Thymus (tissue), 11 donors: ENCODE results near the gene ELL2. TPM values are rescaled to one million over a fixed set of nuclear protein-coding genes. Genes with fewer than 3 reads are reported as not detected.

Experiments used
- DNase-seq, 9 donors: peaks; one replicate each; pipeline ENCODE4 v3.0.0-alpha.2; 2013; ENCODE audit warnings: low spot score in 9 of 9, low read depth in 6 of 9, missing footprints in 1 of 9
- H3K27ac ChIP-seq, 2 donors: one replicate each; pipeline ENCODE4 v1.5.1; 2013; ENCODE audit warnings: control low read depth in 1 of 2, low read depth in 1 of 2, low read length in 1 of 2, mild to moderate bottlenecking in 1 of 2, moderate library complexity in 1 of 2
- H3K27me3 ChIP-seq, 2 donors: one replicate each; pipeline ENCODE4 v1.5.1; 2013; ENCODE audit warnings: low read length in 1 of 2; ENCODE audit not compliant: control insufficient read depth in 2 of 2, insufficient read depth in 1 of 2
- H3K36me3 ChIP-seq, 2 donors: one replicate each; pipeline ENCODE4 v1.5.1; 2013; ENCODE audit warnings: low read length in 1 of 2, mild to moderate bottlenecking in 1 of 2, moderate library complexity in 1 of 2; ENCODE audit not compliant: control insufficient read depth in 2 of 2, insufficient read depth in 2 of 2
- H3K4me1 ChIP-seq, 2 donors: one replicate each; pipeline ENCODE4 v1.5.1; 2013; ENCODE audit warnings: low read length in 2 of 2; ENCODE audit not compliant: control insufficient read depth in 2 of 2, insufficient read depth in 2 of 2
- H3K4me3 ChIP-seq, 2 donors: one replicate each; pipeline ENCODE4 v1.5.1; 2013; ENCODE audit warnings: low read length in 2 of 2, control low read depth in 1 of 2, mild to moderate bottlenecking in 1 of 2
- H3K9me3 ChIP-seq, 2 donors: one replicate each; pipeline ENCODE4 v1.5.1; 2013; ENCODE audit warnings: low read length in 1 of 2, mild to moderate bottlenecking in 1 of 2; ENCODE audit not compliant: control insufficient read depth in 2 of 2, insufficient read depth in 1 of 2
- WGBS: extraction: QIAGEN DNeasy Blood & Tissue Kit; methylation state at CpG from one replicate; pipeline ENCODE4 v1.1.7; 2013; 5-methylcytosine and 5-hydroxymethylcytosine counted together
- polyA plus RNA-seq: library from polyadenylated mRNA; stranded (reverse); fragments of 200-250 nt; gene quantifications from one replicate; pipeline ENCODE4 v1.2.3, GENCODE V29; 2013
- total RNA-seq: library from RNA; stranded (reverse); fragments of 120-200 nt; gene quantifications from one replicate; pipeline ENCODE4 v1.2.4, GENCODE V29; 2013
- donor health status: healthy.

The ELL2 gene
- total and polyA plus RNA-seq, 2 donors: 9.3 to 22.5 TPM

DNA sequence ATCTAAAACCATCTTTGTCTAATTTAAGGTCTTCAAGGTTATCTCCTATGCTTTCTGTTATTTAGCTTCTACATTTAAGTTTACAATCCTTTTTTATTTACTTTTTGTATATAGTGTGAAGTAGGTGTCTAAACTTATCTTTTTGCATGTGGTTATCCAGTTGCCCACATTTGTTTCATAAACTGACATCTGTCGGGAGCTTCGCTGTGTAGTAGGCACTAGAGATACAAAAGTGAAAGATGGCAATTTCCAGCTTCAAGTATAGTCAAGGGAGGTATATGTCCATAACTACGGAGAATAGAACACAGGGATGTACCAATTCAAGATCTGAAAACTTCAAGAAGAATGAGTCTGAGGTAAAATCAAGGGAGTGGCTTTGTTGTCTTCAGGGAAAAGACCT is 38.7 kb upstream of the ELL2 start:
- no peaks in the 10 kb centered on the region for H3K27me3 ChIP-seq
- H3K4me3 ChIP-seq: no peak overlapping the region
- H3K4me1 ChIP-seq: no peaks in the 10 kb centered on the region
- H3K9me3 ChIP-seq: no peaks in the 10 kb centered on the region
- WGBS: 96% methylated on average over 3 of the region's 3 CpGs
- DNase-seq: no peak
- no peak overlapping the region for H3K27ac ChIP-seq
- H3K36me3 ChIP-seq: no peaks in the 10 kb centered on the region

DNA sequence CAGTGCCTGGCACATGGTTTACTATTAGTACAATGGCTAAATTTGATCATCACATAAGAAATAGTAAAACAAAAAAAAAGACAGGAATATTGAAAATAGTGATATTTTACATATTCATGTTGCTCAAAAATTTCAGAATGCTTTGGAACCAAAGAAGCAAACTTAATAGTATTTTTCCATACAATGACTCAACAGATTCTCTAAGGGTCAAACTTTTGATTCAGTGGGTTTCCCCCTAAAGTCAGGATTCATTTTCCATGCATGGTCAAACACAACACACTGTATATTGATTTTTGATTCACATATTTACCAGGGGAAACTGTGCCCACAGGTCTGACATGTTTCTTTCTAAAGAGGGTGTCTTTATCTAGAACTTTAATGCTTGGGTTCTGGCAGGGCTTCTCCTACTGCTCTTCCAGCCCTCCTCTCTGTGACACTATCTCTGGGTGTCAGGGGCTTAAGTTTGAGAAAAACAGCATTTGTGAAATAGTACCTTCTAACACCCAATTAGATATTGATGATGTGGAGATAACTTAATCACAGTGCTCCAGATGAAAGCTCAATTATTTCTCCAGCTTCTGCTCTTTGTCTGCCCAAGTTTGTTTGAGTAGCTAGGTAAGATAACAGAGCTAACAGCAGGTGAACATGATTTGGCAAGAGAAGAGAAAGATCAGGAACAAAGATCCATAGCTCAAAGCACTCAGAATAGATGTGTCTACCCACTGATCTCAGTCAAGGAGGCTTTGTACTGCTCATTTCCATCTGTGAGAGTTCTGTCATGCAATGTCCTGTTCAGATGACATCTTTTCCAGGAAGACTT is 35.5 kb upstream of the ELL2 start:
- Histone ChIP-seq H3K9me3 (no peaks in the 10 kb centered on the region), H3K4me3 (no peak overlapping the region), H3K36me3 (no peaks in the 10 kb centered on the region), H3K27ac (no peak overlapping the region), H3K27me3 (no peaks in the 10 kb centered on the region), H3K4me1 (no peaks in the 10 kb centered on the region)
- no peak for DNase-seq

DNA sequence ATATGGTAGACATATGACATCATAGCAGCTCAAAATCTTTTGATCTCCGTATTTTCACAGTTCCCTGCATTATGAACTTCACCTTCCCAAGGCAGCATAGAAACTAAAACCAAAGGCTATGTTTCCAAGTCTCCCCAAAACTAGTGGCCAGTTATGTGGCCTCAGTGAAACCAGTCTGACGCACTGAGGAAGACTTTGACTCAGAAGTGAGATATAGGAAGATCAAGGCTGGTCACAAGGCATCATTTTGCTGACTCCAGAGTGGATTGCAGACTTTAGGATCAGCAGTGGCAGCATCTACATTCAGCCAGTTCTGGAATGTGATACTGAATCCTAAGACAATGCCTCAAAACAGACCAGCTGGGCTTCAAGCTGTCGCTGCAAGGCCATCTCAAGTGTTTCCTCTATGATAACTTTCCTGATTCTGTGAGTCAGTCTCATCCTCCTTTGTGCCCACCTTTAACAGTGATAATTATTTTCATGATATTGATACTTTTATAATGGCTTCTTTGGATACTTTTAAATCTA is 34.4 kb upstream of the ELL2 start:
- Histone ChIP-seq H3K9me3 (no peaks in the 10 kb centered on the region), H3K4me1 (no peaks in the 10 kb centered on the region), H3K27ac (no peak overlapping the region), H3K36me3 (no peaks in the 10 kb centered on the region), H3K4me3 (no peak overlapping the region), H3K27me3 (no peaks in the 10 kb centered on the region)
- DNase-seq: no peak
- WGBS: 94% methylated on average over 3 of the region's 3 CpGs

DNA sequence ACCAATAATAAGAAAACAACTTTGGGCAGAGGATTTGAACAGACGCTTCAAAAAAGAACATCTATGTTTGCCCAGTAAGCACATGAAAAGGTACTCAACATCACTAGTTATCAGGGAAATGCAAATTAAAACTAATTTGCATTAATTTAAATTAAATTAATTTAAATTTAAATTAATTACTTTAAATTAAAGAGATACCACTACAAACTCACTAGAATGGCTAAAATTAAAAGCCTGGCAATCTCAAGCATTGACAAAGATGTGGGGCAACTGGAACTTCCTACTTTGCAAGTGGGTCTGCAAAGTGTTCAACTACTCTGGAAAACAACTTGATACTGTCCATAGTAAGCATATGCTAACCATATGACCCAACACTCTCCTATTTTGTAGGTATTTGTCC is 32.1 kb upstream of the ELL2 start:
- Histone ChIP-seq H3K36me3 (no peaks in the 10 kb centered on the region), H3K9me3 (no peaks in the 10 kb centered on the region), H3K27ac (no peak overlapping the region), H3K27me3 (no peaks in the 10 kb centered on the region), H3K4me1 (no peaks in the 10 kb centered on the region), H3K4me3 (no peak overlapping the region)
- 96% methylated on average over 1 of the region's 1 CpG for WGBS
- DNase-seq: no peak

DNA sequence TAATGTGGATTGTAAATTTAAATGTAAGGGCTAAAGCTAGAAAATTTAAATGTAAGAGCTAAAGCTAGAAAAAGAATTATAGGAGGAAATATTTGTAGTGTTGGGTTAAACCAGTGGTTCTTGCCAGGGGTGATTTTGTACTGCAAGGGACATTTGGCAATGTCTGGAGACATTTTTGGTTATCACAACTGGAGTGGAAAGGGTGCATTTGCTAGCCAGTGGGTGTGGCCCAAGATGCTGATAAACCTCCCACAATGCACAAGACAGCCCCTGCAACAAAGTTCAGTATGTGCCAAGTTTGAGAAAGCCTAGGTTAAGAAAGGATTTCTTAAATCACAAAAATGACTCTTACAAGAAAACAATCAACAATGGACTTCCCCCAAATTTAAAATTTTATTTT is 31.6 kb upstream of the ELL2 start:
- no peak for DNase-seq
- Histone ChIP-seq H3K4me3 (no peak overlapping the region), H3K9me3 (no peaks in the 10 kb centered on the region)

DNA sequence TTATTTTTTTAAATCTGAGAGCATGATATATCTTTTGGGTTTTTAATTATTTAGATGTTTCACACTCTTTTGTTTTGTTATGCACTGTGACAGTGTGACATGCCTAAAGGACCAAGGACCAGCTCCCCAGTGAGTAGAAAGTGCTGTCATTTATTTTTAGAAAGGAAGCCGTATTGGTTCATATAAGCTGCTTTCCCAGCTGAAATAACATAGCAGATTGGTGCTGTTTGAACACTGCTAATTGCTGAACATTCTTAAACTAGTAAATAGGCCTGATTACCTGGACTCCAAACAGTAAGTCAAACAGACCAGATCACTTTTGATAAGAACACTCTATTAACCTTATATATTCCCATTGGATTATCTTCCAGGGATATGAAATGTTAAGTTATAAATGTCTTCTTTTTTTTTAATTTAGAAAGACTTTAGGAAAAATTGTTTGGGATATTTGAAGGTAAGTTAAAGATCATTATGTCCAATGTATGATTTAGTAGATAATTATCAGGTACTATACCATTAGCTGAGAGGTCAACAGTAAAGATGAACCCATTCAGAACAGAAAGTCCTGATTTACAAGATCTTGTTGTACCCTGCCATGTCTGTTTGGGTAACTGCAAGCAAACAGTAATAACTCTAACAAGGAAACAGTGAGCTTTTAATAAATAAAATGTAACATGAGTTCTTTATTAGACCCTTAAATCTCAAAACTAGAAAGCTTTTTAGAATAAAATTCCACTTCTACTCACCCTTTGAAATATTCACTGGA is 27.8 kb upstream of the ELL2 start:
- Histone ChIP-seq H3K4me3 (no peak overlapping the region), H3K9me3 (no peaks in the 10 kb centered on the region), H3K27me3 (no peaks in the 10 kb centered on the region), H3K4me1 (no peaks in the 10 kb centered on the region), H3K36me3 (no peaks in the 10 kb centered on the region), H3K27ac (no peak overlapping the region)
- DNase-seq: no peak
- 94% methylated on average over 1 of the region's 1 CpG for WGBS

More for the DNA sequence above, 31.6 kb upstream of the ELL2 start:
- H3K36me3 ChIP-seq: no peaks in the 10 kb centered on the region
- H3K27me3 ChIP-seq: no peaks in the 10 kb centered on the region
- H3K4me1 ChIP-seq: no peaks in the 10 kb centered on the region
- no peak overlapping the region for H3K27ac ChIP-seq

DNA sequence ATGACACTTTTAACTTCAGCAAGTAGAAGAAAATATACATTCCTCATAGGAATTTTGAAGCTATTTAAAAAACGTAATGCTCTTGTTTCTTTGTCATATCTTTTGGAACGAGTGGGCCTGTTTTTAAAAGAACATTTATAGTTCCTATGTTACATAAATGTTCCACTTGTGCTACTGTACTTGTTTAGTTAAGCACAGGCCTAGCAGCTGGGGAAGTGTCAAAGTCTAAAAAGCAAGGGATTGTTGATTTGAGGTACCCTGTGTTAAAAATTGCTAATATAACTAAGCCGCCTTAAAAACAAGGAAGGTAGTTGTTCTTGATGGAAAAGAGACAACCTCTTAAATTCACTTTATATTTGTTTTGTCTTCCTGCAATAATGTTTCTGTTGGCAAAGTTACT is 27.2 kb upstream of the ELL2 start:
- Histone ChIP-seq H3K9me3 (no peaks in the 10 kb centered on the region), H3K27ac (no peak overlapping the region), H3K27me3 (no peaks in the 10 kb centered on the region), H3K36me3 (no peaks in the 10 kb centered on the region), H3K4me3 (no peak overlapping the region), H3K4me1 (no peaks in the 10 kb centered on the region)
- 97% methylated on average over 3 of the region's 3 CpGs for WGBS
- no peak for DNase-seq

DNA sequence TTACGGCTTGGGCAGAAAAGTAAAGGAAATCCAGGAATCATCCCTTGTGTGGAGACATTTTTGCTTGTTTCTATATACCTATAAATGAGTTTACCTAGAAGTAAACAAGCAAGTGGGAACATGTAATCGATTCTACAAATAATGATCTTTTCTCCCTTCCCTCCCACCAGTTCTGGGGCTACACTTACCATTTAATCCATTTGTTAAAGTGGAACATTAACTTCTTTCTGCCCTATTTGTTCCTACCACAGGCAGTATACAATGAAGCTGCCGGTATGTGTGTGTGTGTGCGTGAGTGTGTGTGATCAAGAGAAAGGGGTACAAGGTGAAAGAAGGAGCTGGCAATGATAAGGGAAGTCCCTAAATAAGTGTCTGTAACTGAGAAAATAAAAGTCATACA is 26.4 kb upstream of the ELL2 start:
- H3K36me3 ChIP-seq: no peaks in the 10 kb centered on the region
- no peaks in the 10 kb centered on the region for H3K27me3 ChIP-seq
- WGBS: 97% methylated on average over 4 of the region's 4 CpGs
- H3K4me1 ChIP-seq: no peaks in the 10 kb centered on the region
- no peak for DNase-seq
- no peaks in the 10 kb centered on the region for H3K9me3 ChIP-seq
- no peak overlapping the region for H3K27ac ChIP-seq
- H3K4me3 ChIP-seq: no peak overlapping the region

DNA sequence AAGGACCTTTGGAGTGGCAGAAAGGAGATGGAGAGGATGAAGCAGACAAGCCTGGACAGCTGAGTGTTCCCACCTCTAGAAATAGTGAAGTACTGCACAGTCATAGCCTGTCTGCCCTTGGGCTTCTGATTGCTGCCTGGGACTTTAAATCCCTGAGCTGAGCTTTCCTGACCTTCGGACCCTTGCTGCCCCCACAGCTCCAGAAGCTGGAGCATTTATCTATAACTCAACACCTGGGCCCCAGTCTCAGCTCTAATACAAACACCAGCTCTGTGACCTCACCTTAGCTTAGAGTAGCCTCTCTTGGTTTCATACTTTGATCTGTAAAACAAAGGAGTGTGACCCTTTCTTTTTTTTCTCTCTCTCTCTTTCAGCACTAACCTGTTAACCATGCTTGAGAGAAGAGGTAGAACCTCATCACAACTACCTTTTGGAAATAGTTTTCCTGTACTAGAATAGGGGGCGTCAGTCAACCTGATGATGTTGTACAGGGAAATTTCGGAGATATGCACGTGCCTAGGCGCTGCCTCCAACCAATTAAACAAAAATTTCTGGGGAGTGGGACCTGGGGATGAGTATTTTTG is 25.4 kb upstream of the ELL2 start:
- Histone ChIP-seq H3K27ac (no peak overlapping the region), H3K9me3 (no peaks in the 10 kb centered on the region), H3K36me3 (no peaks in the 10 kb centered on the region), H3K27me3 (no peaks in the 10 kb centered on the region), H3K4me3 (no peak overlapping the region), H3K4me1 (no peaks in the 10 kb centered on the region)
- 96% methylated on average over 5 of the region's 5 CpGs for WGBS
- no peak for DNase-seq
